Medulla oblongata (tissue), 1 donor: ENCODE data around the gene LARGE1.
"Not testable (repeated sequence)": the region's sequence is repeated elsewhere in the genome, so short reads cannot be mapped to it uniquely, and the experiment has no call there.

Source experiments
- DNase-seq: peaks from one replicate; pipeline ENCODE4 v3.0.0-alpha.2; 2015; ENCODE audit errors: extremely low spot score

LARGE1 gene

GRCh38 chr22:33380789-33381530, 539.3 kb downstream of the LARGE1 start:
- DNase-seq, result no peak

- no peak for DNase-seq
Measured at GRCh38 chr22:33379836-33380235, 540.4 kb downstream of the LARGE1 start.

DNA sequence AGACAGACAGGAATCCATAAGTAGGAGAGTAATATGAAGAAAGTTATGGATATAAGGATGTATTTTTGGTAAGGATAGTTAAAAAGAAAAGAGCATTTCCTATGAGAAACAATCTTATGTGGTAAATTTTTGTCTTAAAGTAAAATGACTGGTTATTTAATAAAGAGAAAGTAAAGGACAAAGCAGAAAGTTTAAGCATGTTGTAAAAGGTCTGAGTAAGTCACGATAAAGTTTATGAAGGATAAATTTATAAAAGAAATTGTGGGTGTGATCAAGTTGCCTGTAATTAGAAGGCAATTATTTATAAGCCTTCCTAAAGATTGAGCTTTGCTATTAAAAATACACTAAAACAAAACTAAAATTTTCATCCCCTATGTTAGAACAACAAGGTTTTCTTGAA, 547.4 kb downstream of the LARGE1 start:
- no peak for DNase-seq

DNA sequence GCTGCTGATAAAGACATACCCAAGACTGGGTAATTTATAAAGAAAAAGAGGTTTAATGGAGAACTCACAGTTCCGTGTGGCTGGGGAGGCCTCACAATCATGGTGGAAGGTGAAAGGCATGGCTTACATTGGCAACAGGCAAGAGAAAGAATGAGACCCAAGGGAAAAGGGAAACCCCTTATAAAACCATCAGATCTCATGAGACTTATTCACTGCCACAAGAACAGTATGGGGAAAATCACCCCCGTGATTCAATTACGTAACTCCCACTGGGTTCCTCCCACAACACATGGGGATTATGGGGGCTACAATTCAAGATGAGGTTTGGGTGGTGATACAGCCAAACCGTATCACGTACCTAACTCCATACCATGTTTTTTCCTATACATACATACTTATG, 557.0 kb downstream of the LARGE1 start:
- DNase-seq, result not testable (repeated sequence)

- DNase-seq, result no peak
Measured at GRCh38 chr22:33362702-33363101, 557.6 kb downstream of the LARGE1 start.

DNA sequence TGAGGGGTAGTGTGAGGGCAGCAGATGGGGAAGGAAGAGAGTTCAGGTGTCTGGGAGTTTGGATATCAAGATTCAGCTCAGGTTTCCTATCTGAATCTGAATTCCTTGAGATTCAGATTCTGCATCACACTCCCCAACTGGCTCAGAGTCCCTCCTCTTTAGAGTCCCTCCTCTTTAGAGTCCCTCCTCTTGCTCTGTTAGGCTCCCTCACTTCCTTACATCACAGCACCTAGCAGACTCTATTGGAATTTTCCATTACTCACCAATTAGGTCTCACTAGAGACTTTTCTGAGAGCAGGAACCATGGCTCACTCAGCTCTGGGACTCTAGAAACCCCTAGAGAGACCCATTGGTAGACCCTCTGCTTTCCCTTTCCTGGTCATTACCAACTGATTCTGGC, 558.7 kb downstream of the LARGE1 start:
- no peak for DNase-seq

DNA sequence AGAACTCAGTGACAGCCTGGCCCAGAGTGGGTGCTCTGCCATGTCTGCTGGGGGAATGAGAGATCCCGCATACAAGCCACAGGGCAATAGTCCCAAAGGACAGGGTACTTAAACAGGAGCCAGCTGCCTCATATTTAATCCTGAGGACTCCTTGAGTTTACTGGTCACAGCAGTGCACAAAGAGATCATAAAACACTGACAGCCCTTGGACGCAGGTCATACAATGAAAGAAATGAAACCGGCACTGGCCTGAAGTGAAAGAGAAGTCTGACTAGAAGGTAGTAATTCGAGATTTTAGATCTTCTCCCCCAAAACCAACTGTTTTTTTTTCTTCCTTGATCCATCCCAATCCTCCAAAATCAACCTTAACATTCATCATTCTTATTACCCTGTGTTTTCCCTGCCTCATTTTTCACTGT, 562.3 kb downstream of the LARGE1 start:
- no peak for DNase-seq

DNA sequence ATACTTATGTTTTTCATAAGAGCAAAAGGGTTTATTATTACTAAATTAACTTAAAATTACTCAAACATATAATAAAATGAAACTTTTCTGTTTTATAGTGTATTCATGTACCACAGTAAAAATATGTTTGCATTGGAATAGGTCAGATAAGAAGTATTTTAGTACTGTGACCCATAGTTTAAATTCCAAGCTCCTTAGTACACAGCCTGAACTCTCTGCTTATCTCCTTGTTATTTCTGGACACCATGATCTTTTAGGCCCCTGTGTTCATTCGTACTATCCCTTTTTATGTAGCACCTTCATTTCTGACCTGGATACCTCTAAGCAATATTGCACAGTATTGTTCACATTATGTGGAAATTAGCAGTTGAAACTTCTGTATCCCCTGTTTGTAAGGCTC, 565.3 kb downstream of the LARGE1 start:
- DNase-seq, result no peak

DNA sequence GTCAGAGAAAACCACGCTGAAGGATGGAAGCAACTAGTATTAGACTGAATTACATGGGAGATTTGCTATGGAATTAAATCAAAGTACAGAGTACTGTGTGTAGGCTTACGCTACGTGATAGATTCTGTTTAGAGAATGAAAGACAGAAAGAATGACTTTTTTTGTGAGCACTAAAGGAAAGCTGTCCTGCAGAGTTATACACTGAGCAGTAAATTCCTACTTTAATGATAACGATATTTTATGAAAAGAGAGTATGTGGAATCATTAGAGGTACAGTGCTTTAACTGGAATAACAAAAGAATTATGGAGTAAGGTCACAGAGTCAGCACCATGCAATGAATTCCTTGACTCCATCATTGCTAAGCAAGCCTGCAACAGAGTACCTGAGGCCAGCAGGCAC, 566.8 kb downstream of the LARGE1 start:
- no peak for DNase-seq

DNA sequence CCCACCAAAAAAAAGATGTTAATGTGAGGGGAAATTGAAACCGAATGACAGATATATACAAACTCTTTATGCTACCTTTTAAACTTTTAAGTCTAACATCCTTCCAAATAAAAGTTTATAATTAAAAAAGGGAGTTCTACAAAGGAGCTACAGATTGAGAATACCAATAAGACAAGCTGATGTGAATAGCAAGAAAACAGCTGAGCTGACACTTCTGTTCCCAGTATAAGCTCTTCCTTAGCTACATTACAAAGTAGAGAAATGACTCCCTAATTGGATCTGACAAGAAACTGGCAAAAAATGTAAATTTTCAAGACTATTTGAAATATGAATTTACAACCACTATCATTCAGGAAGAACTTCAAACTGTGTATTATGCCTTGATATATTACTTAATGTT, 567.5 kb downstream of the LARGE1 start:
- no peak for DNase-seq

DNA sequence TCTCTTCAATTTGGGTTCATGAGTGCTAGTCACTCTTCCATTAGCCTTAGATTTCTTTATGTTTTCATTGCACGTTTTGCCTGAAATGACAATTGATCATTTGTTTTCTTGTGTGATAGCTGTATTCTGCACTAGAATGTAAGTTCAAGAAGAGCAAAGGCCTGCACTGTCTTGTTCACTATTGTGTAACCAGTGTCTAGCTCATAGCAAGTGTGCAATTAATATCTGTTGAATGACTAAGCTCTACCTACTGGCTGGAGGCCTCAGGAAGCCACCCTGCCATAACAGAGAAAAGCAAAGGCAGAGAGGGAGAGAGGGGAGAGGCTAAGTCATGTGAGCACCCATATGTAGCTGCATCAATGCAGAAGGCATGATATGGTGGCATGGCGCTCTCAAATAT, 569.3 kb downstream of the LARGE1 start:
- no peak for DNase-seq

DNA sequence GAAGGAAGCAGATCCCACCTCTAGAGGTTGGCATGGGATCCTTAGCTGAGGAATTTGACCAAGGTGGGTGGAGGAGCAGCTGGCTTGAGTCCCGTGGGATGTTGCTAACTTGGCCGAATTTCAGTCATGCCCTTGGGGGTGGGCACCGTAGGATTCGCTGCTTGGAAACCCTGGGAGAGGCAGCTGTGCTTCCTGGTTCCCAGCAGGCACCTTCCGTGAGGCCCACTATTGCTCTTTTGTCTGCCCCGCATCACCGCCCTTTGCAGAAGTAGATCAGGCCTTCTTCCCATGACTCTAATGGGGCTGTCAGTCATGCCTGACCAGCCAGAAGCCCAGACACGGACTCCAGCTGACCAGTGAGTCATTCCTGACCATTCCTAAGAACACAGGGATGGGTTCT, 569.8 kb downstream of the LARGE1 start:
- DNase-seq, result no peak

- DNase-seq, result no peak
Measured at GRCh38 chr22:33347002-33347401, 573.3 kb downstream of the LARGE1 start.

DNA sequence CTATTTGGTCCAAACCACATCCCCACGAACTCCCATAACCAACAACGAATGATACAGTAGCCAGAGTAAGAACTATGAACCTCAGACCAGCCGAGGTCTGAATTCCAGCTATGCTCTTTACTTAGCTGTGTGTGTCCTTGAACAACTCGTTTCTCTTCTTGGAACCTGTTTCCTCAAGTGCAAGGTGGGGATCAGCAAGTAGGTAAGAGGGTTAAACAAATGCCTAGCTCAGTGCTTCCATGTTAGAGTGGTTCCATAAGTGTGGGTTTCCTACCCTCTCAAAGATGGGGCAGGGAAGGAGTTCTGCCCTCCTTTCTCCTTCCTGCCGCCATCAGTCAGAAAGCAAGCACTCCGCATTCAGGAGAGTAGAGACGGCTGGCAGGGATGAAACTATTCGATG, 578.7 kb downstream of the LARGE1 start:
- no peak for DNase-seq

- no peak for DNase-seq
Measured at GRCh38 chr22:33337524-33337923, 582.8 kb downstream of the LARGE1 start.

DNA sequence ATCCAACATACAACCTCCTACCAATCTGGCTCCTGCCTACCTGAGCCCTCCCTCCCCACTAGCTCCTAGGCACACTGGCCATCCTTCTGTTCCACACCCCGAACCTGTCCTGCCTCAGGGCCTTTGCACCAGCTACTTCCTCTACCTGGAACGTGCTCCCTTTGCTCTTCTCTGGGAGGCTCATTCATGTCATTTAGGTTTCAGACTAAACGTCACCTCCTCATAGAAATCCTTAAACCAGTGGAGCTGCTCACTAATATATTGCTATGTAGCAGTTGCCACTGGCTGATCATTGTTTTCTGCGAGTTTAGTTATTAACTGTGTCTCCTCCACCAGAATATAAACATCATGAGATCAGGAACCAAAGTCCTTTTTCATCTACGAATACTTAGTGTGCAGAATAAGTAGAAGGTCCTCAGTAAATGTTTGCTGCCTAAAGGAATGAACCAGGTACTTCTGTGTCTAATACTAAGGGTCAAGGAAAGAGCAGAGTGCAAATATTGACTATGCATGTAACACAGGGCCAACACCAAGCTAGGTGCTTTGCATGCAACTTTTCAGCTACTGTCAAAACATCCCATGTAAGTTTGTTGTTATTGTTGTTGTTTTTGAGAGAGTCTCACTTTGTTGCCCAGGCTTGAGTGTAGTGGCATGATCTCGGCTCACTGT, 584.5 kb downstream of the LARGE1 start:
- DNase-seq, result no peak

DNA sequence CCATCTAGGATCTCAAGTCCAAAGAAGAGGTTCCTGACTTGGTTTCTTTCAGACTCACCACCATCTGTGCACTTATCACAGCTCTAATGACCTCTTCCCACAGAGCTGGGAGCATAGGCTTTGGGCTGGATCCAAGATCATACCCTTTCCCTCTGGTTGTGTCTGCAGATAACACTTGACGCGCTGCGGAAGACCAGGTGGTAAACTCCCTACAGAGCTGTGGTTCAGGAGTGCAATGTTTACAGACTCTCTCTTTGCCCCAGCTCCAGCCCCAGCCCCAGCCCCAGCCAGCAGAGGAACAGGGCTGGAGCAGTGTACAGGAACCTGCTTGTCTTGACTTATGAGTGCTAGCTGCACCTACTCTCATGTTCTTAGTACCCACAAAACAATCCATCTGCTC, 587.7 kb downstream of the LARGE1 start:
- DNase-seq, result no peak

DNA sequence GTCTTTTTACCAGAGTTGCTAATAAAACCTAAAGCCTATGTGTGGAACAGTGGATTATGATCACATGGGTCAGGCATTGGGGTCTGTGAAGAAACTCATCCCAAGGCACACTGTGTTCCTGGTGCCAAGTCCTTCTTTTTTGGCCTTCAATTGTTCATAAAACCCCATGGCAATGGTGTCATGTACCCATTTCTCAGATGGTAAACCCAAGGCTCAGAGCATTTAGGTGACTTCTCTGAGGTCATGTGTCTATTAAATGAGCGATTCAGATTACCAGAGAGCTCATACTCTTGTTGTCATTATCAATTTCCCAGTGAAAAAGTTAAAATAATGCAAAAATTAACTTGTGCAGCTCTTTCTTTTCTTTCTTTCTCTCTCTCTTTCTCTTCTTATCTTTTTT, 589.3 kb downstream of the LARGE1 start:
- no peak for DNase-seq

- DNase-seq, result no peak
Measured at GRCh38 chr22:33330534-33330933, 589.7 kb downstream of the LARGE1 start.

- DNase-seq, result no peak
Measured at GRCh38 chr22:33329398-33329797, 590.9 kb downstream of the LARGE1 start.

- DNase-seq, result no peak
Measured at GRCh38 chr22:33328789-33329296, 591.4 kb downstream of the LARGE1 start.

DNA sequence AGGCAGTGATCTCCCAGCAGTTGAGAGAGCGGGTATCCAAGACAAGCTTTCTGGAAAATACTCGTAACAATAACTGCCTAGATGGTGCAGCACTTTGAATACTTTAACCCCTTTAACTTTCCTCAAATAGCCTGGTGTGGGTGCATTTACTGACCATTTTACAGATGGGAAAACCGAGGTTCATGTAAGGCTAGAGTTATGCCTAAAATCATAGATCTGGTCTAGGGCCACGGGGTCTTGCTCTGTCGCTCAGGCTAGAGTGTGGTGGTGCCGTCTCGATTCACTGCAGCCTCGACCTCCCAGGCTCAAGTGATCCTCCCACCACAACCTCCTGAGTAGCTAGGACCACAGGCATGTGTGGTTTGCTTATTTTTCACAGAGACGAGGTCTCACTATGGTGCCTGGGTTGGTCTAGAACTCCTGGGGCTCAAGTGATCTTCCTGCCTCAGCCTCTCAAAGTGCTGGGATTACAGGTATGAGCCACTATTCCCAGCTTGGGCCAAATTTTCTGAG, 592.9 kb downstream of the LARGE1 start:
- DNase-seq, result no peak
